HG03521 (cell line): Measurements from ENCODE around the gene CLCA2.
A peak's percentile ranks its signal among the peaks of the same experiment; 100 is the strongest.

ENCODE experiments used
- ATAC-seq: cut with Tn5 transposase; IDR thresholded peaks from one replicate; pipeline ENCODE4 v1.9.1; 2021; ENCODE audit warnings: mild to moderate bottlenecking, moderate library complexity; ENCODE audit not compliant: unreplicated experiment

CLCA2 gene

DNA sequence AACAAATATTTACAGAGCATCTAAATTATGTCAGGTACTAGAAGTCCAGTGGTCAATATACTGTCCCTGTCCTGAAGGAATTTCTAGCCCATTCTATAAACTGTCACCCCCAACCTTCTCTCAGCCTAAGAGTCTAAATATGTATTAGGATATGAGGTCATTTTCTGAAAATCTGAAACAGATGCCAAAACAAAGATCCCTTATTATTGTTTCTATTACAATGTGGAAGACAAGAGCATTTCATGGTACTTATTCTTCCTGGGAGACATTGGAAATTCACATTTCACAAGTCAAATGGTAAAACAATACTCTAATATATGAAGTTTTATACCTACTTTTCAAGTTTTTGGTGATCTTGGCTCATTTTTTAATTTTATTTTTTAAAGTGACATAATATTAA, 47.3 kb downstream of the CLCA2 start:
- no peak for ATAC-seq

DNA sequence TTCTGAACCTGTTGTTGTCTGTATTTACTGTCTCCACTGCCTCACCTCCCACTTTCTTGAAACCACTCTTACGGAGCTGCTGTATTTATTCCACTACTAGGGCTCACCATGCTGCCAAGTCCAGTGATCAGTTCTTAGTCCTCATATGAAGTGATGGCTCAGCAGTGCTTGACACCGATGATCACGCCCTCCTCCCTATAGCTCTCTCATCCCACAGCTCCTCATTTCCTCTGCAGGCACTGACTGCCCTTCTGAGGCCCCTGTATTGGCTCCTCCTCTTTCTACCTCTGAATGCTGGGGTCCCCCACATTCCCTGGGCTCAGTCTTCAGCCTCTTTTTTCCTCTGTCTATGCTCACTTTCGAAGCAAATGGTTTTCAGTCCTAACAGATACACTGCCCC, 48.2 kb downstream of the CLCA2 start:
- no peak for ATAC-seq

- no peak for ATAC-seq
Measured at GRCh38 chr1:86472767-86473166, 48.8 kb downstream of the CLCA2 start.

DNA sequence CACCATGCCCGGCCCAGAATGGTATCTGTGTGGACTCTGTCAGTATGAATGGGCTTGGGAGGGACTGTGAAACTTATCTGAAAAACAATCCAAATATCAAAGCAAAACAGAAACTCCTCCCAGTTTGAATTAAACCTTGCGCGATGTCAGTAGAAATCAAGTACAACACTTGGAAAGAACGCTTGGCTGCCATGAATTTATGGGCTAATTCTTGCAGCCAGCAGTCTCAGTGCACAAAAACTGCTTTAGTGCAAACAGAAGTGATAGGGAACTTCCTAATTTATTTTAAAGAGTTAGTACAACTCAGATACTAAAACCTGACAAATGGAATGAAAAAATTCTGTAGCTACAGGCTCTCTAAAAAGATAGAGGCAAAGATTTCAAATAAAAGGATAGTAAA, 53.3 kb downstream of the CLCA2 start:
- no peak for ATAC-seq

DNA sequence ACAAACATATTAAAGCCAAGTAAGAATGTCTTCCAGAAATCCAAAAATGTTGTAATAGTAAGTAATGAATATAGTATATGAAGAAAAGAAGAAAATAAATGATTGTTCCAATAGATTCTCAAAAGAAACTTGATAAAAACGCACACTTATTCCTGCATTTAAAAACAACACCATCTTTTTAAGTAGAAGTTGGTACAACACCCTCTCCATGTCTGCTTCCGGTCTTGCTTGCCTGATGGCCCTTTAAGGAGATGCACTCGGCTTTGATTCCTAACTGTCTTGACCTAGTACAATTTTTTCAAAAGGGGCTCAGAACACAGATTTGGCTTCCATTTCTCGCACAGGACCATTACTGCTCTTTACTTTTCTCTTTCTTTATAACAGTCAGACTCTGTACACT, 53.7 kb downstream of the CLCA2 start:
- ATAC-seq: no peak

DNA sequence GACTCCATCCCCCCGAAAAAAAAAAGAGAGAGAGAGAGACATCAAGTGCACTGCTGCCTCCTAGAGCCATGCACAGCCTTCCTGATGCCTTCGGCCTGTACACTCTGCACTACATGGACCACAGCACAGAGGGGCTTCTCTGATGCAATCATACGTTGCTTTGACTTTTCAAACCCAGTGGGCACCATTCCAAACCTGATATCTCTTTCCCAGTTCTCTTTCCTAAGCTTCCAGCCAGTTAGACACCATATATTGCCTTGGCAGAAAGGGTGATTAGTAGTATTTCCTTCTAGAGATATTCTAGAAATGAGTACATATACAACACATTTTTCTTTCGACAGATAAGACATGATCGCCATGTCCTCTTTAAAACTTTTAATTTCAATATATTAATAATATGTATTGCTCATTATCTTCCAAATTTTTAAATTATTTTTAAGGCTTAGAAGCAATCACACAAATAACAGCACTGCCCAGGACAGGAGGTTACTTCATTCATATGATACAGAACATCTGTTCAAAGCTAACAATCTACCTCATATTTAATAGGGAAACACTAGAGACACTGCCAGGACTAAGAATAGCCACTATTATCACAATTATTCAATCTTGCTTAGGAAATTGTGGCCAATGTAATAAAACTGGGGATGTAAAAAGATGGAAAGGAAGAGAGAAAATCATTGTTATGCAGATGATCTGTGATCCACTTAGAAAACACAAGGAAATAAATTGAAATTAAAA, 54.6 kb downstream of the CLCA2 start:
- ATAC-seq: no peak

DNA sequence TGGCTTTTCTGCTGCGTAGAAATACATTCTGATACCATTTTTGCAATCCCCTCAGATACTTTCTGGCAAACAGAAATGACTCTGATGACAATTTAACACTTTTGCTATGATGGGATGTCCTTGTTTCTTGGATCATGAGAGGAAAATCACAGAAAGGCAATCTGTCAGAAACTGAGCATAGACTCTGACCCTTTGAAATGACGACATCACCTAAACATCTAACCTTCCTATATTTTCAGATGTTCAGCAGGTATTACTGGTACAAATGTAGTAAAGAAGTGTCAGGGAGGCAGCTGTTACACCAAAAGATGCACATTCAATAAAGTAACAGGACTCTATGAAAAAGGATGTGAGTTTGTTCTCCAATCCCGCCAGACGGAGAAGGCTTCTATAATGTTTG, 58.0 kb downstream of the CLCA2 start:
- ATAC-seq: no peak

DNA sequence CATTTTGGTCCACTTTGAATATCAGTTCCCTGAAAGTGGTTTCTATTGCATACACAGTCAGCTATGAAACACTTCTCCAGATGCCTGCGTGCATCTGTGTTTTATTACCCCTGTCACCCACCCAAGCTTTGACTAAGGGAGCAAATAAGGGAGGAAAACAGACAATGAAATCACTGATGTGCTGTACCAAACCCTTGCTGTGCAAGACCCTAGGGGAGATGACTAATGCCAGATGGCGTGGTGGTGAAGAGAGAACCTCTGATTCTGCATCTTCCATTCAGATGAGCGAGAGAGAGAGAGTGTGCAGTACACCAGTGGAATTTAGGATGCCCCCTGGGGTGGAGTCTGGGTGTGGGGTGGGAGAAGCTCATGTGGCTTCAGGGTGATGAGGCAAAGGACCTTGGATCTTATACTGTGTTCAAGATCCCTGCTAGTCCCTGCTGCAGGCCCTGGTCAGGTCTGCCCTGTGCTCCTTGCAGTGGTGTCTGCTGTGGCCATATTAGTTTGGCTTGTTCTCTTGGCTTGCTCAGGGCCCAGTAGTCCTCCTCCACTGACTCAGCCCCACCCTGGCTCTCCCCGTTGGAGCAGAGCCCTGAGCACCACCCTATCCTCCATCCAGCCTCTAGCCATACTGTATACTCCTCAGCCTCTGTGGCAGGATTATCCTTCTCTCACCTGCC, 63.3 kb downstream of the CLCA2 start:
- ATAC-seq: no peak

DNA sequence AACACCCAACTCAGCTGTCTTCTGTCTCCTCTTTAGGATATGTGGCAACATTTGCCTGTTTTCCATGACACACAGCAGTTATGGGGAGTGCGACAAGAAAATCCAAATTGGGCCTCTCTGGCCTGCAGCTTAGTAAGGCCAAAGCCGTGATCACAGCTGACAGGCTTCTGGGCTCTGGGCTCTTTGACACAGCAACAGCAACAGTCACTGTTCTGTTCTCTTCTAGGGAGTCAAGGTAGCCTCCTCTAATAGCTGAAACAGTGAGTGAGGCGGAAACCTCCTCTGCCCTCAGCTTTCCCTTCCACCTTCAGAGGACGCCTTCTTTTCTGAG, 63.8 kb downstream of the CLCA2 start:
- ATAC-seq: no peak

GRCh38 chr1:86489242-86489878, 65.4 kb downstream of the CLCA2 start:
- no peak for ATAC-seq

GRCh38 chr1:86491171-86491950, 67.4 kb downstream of the CLCA2 start:
- ATAC-seq: no peak

DNA sequence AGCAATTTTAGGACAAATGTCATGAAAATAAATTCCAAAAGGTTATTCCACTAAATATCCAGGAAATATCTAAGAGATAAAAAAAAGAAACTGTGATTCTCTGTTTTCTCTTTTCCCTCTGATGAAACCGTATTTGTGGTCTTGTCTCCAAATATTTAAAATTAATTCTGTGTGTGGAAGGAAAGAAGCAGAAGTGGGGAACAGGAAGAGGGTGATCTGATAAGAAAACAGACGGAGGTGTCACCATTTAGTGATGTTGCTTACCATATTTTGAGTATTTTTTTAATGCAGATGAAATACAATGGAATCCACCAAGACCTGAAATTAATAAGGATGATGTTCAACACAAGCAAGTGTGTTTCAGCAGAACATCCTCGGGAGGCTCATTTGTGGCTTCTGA, 74.3 kb downstream of the CLCA2 start:
- no peak for ATAC-seq

DNA sequence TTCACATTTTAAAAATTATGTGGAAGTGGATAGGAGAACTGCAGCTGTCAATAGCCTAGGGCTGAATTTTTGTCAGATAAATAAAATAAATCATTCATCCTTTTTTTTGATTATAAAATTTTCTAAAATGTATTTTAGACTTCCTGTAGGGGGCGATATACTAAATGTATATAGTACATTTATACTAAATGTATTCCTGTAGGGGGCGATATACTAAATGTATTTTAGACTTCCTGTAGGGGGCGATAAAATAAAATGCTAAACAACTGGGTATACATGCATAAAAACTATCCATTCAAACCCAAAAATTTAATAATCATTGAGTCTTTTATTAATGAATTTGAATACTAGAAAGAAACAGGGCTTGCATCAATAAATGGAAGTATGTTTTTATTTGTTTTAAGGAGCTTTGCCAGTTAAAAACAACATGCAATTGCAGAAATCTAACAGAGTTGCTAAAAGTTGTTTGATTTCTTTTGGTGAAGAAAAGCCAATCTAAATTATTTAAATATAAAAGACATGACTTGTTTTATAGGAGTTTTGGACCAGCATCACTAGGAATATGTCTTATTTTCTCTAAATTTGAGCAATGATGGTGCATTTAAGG, 76.1 kb downstream of the CLCA2 start:
- ATAC-seq: no peak

- no peak for ATAC-seq
Measured at GRCh38 chr1:86500714-86501113, 76.7 kb downstream of the CLCA2 start.

GRCh38 chr1:86502125-86502646, 78.2 kb downstream of the CLCA2 start:
- ATAC-seq: peak; percentile 68

DNA sequence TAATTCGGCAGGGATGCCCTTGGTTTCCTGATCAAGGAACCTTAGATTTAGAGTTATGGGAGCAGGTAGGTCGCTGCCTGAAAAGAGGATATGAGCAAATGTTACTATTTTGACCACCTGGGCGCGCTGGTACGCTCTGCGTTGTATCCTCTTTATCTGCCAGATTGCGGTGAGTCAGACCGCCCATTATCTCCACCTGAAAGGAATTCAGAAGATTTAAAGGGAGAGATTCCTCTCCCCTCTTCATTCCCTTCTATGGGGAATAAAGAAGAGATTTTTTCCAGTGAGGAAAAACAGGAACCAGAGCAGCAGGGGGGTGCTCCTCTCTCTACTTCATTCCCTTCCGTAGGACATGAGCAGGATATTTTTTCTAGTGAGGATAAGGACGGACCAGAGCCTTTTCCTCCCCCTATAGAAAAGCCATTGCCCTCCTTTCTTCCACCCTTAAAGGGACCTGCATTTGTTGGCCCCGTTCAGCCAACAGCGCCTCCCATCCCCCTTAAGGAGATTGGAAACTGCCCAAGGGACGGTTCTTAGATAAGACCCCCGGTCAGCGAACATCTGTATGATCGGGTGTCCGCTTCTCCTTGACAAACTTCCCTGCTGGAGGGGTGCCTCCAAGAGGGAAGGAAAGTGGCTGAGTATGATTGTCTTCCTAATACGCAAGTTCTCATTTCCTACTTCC, 78.9 kb downstream of the CLCA2 start:
- peak; percentile 24 for ATAC-seq

DNA sequence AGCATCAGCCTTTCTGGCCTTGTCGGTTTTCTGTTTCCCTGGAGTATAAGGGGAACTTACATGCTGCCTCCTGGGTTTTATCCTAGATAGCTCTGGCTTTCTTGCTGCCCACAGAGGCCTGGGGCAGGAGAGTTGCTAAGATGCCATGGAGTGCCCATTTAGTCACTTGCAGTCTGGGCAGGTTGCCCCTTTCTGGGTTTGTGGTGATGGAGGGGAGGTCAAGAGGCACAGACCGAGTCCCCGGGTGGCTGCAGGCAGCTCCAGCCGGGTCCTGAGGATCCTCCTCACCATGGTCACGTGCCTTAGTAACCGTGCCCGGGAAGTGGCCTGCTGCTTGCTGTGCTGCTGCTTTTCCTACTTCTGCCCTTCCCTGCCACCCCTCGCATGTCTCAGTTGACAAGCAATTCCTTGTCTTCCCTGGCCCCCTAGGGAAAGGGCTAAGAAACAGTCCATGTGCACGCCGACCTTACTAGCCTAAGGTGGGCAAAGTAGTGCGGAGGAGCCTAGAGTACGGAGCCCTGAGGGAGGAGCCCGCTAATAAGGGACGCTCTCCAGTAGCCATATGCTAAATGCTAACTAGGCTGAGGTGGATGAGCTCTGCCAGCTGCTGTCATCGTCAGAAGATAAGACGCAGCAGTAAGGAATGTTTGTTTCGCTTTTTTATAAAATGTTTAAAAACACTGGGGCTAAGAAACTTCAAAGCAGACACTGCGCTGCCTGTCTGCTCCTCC, 79.6 kb downstream of the CLCA2 start:
- ATAC-seq: no peak

DNA sequence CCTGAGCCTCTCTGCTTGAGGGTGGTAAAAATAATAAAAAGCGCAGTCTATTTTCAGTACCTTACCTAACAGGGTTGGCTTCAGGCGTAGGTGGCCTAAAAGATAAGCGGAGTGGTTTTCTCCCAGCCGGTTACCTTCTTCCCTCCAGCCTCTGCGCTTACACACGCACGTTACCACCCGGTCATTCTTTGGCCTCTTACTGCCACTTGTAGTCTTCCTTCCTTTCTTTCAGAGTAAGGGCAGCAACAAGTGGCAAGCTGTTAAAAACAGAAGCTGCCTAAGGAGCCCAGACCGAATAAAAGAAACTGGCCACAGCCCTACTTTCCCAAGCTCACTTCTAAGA, 80.1 kb downstream of the CLCA2 start:
- no peak for ATAC-seq

DNA sequence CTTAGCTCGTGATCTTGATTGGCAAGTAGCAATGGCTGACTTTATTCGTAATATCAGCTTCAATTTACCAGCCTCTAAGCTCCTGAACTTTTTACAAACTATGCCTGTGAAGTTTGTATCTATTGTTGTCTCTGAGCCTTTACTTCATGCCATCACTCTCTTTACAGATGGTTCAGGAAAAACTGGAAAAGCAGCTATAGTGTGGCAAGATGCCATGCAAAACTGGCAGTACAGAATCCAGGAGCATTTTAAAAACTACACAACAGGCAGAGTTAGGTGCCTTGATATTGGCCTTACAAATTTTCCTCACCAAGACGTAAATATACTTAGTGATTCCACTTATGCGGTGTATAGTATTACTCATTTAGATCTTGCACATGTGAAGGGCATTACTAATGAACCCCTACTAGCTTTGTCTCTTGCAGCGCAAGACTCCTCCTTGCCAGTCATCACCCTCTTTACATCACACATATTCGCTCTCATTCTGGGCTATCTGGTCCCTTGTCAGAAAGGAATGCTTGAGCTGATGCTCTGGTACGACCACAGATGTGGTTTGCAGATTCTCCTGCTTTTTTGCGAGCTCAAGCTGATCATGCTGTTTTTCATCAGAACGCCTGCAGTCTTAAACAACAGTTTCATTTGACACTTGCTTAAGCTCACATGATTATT, 81.1 kb downstream of the CLCA2 start:
- ATAC-seq: no peak
